OCI-M1 (cell line): ENCODE data around the gene F8A3.
"Not testable (repeated sequence)": the region's sequence is repeated elsewhere in the genome, so short reads cannot be mapped to it uniquely, and the experiment has no call there.

ENCODE experiments used
- DNase-seq: peaks from one replicate; lab custom pipeline; 2025; lab: John Stamatoyannopoulos, UW

Gene F8A3

GRCh38 chrX:155458471-155458870, at the start of gene F8A3:
F8A3 (minus strand) TSS chrX:155458620; CDS start chrX:155458600, 20 bp downstream.
- DNase-seq, result not testable (repeated sequence)

- DNase-seq, result no peak
Measured at GRCh38 chrX:155505296-155505695, 46.9 kb upstream of the F8A3 start.

- DNase-seq, result not testable (repeated sequence)
Measured at GRCh38 chrX:155495134-155495533, 36.7 kb upstream of the F8A3 start.

GRCh38 chrX:155491421-155491820, 33.0 kb upstream of the F8A3 start:
- DNase-seq, result not testable (repeated sequence)

- not testable (repeated sequence) for DNase-seq
Measured at GRCh38 chrX:155477136-155477535, 18.7 kb upstream of the F8A3 start.

- DNase-seq, result not testable (repeated sequence)
Measured at GRCh38 chrX:155466269-155466938, 8.0 kb upstream of the F8A3 start.

GRCh38 chrX:155460501-155460900, 2.1 kb upstream of the F8A3 start:
- DNase-seq, result not testable (repeated sequence)

- DNase-seq, result not testable (repeated sequence)
Measured at GRCh38 chrX:155457761-155458447, 516 bp downstream of the F8A3 start.

GRCh38 chrX:155441097-155441496, 17.3 kb downstream of the F8A3 start:
- peak; percentile 0 for DNase-seq

GRCh38 chrX:155435744-155436112, 22.7 kb downstream of the F8A3 start:
- peak; percentile 13 for DNase-seq

- DNase-seq, result peak; percentile 82
Measured at GRCh38 chrX:155434906-155435743, 23.3 kb downstream of the F8A3 start.

- DNase-seq, result no peak
Measured at GRCh38 chrX:155417769-155418168, 40.7 kb downstream of the F8A3 start.
